Suprapubic skin (tissue), 4 donors: ENCODE results near the gene MMP24. TPM values are rescaled to one million over a fixed set of nuclear protein-coding genes. Genes with fewer than 3 reads are reported as not detected.

Experiments
- DNase-seq, 2 donors: peaks; one replicate each; pipeline ENCODE4 v3.0.0-alpha.2; 2019; ENCODE audit warnings: low spot score in 2 of 2
- H3K27ac ChIP-seq: fragments of 200-600 bp; sonication (generic); one replicate; pipeline ENCODE4 v1.5.1; 2019
- H3K27me3 ChIP-seq: fragments of 200-600 bp; sonication (generic); one replicate; pipeline ENCODE4 v1.5.1; 2019
- H3K36me3 ChIP-seq: fragments of 200-600 bp; sonication (generic); one replicate; pipeline ENCODE4 v1.5.1; 2019
- H3K4me1 ChIP-seq: fragments of 200-600 bp; sonication (generic); one replicate; pipeline ENCODE4 v1.5.1; 2019
- H3K4me3 ChIP-seq: fragments of 200-600 bp; sonication (generic); one replicate; pipeline ENCODE4 v1.5.1; 2019; ENCODE audit warnings: mild to moderate bottlenecking
- H3K9me3 ChIP-seq: fragments of 200-600 bp; sonication (generic); one replicate; pipeline ENCODE4 v1.5.1; 2019
- CTCF ChIP-seq, 2 donors: fragments of 200-600 bp in 1 of 2; fragments of 450-650 bp in 1 of 2; sonication (generic) in 1 of 2; IDR thresholded peaks; one replicate each; pipeline ENCODE4 v1.5.1; 2016 to 2019; ENCODE audit warnings: antibody characterized with exemption in 2 of 2, mild to moderate bottlenecking in 1 of 2, moderate library complexity in 1 of 2
- EP300 ChIP-seq: sonication (generic); formaldehyde crosslinking; IDR thresholded peaks from one replicate; pipeline ENCODE4 v1.6.1; 2017; ENCODE audit warnings: antibody characterized with exemption
- POLR2A ChIP-seq, 2 donors: fragments of 450-650 bp; IDR thresholded peaks; one replicate each; pipeline ENCODE4 v1.6.1; 2017; ENCODE audit warnings: antibody characterized with exemption in 2 of 2, mild to moderate bottlenecking in 2 of 2, moderate library complexity in 2 of 2
- POLR2AphosphoS5 ChIP-seq, 3 donors: sonication (generic); formaldehyde crosslinking; IDR thresholded peaks; one replicate each; pipeline ENCODE4 v1.6.1; 2017; ENCODE audit warnings: antibody characterized with exemption in 3 of 3
- WGBS: methylation state at CpG from one replicate; pipeline ENCODE4 v1.1.5; 2018; 5-methylcytosine and 5-hydroxymethylcytosine counted together
- total RNA-seq, 4 donors: library from RNA; depleted of rRNA; stranded (reverse); fragments of >200 nt; gene quantifications; one replicate each; pipeline ENCODE4 v1.1.0, GENCODE V29; 2016

The MMP24 gene
- total RNA-seq, 4 donors from 2014 or later = 0.16 to 0.47 (median 0.44) TPM; not detected in 1

- Histone ChIP-seq H3K27me3 (no peaks in the 10 kb centered on the region), H3K9me3 (no peaks in the 10 kb centered on the region), H3K36me3 (peaks cover 48% of the 10 kb centered on the region), H3K4me3 (peak overlapping the region; percentile 86), H3K27ac (peak overlapping the region; percentile 98), H3K4me1 (peaks cover 51% of the 10 kb centered on the region)
- WGBS = 33% methylated on average over 3 of the region's 10 CpGs
- DNase-seq = no peak
- TF ChIP-seq EP300 = no peak
- TF ChIP-seq POLR2AphosphoS5 (IDR thresholded peaks at IDR 0.05) = no peak
- no peak for TF ChIP-seq POLR2A (IDR thresholded peaks at IDR 0.05)
Measured at GRCh38 chr20:35277127-35277526, 50.6 kb downstream of the MMP24 start.

- Histone ChIP-seq H3K36me3 (peaks cover 48% of the 10 kb centered on the region), H3K27me3 (no peaks in the 10 kb centered on the region), H3K4me3 (peak within 1 kb of the TSS; percentile 86), H3K27ac (peak within 1 kb of the TSS; percentile 98), H3K9me3 (no peaks in the 10 kb centered on the region), H3K4me1 (peaks cover 57% of the 10 kb centered on the region)
- TF ChIP-seq POLR2A (IDR thresholded peaks at IDR 0.05) (peak; percentile 48 to 85), CTCF (IDR thresholded peaks at IDR 0.05) (no peak), POLR2AphosphoS5 (IDR thresholded peaks at IDR 0.05) (peak; percentile 72 to 80 (median 78)), EP300 (no peak)
- peak; percentile 94 to 95 for DNase-seq
- WGBS = 0% methylated on average over 21 of the region's 76 CpGs
Measured at GRCh38 chr20:35277531-35278395, 51.3 kb downstream of the MMP24 start, which contains the start of gene MMP24OS. Gene MMP24OS, minus strand, starts transcription at chr20:35278122. Its CDS starts 193 bp downstream, at chr20:35277929.

- DNase-seq = no peak
- peak overlapping the region; percentile 98 for H3K27ac ChIP-seq
- peaks cover 70% of the 10 kb centered on the region for H3K4me1 ChIP-seq
- TF ChIP-seq POLR2A (IDR thresholded peaks at IDR 0.05) (no peak), EP300 (no peak)
- no peaks in the 10 kb centered on the region for H3K27me3 ChIP-seq
- no peaks in the 10 kb centered on the region for H3K9me3 ChIP-seq
- WGBS = 79% methylated on average over 5 of the region's 5 CpGs
- no peak overlapping the region for H3K4me3 ChIP-seq
- peaks cover 42% of the 10 kb centered on the region for H3K36me3 ChIP-seq
Measured at GRCh38 chr20:35279040-35279439, 52.5 kb downstream of the MMP24 start.

- TF ChIP-seq CTCF (IDR thresholded peaks at IDR 0.05) (no peak), EP300 (no peak), POLR2AphosphoS5 (IDR thresholded peaks at IDR 0.05) (no peak), POLR2A (IDR thresholded peaks at IDR 0.05) (no peak)
- Histone ChIP-seq H3K27me3 (no peaks in the 10 kb centered on the region), H3K4me1 (peaks cover 71% of the 10 kb centered on the region), H3K27ac (peak overlapping the region; percentile 98), H3K4me3 (no peak overlapping the region), H3K9me3 (no peaks in the 10 kb centered on the region), H3K36me3 (peaks cover 36% of the 10 kb centered on the region)
- 87% methylated on average over 2 of the region's 7 CpGs for WGBS
- DNase-seq = no peak
Measured at GRCh38 chr20:35279533-35280174, 53.2 kb downstream of the MMP24 start.

GRCh38 chr20:35280523-35280922, 54.0 kb downstream of the MMP24 start:
- Histone ChIP-seq H3K4me1 (peaks cover 78% of the 10 kb centered on the region), H3K9me3 (no peaks in the 10 kb centered on the region), H3K4me3 (no peak overlapping the region), H3K27ac (peak overlapping the region; percentile 98), H3K36me3 (peaks cover 28% of the 10 kb centered on the region), H3K27me3 (no peaks in the 10 kb centered on the region)
- TF ChIP-seq CTCF (IDR thresholded peaks at IDR 0.05) (no peak), EP300 (no peak), POLR2A (IDR thresholded peaks at IDR 0.05) (no peak), POLR2AphosphoS5 (IDR thresholded peaks at IDR 0.05) (no peak)
- no peak for DNase-seq
- 80% methylated on average over 3 of the region's 6 CpGs for WGBS
